GM19351 (cell line): ENCODE measurements around the gene NT5DC3.

ENCODE experiments used
- ATAC-seq: cut with Tn5 transposase; IDR thresholded peaks from one replicate; pipeline ENCODE4 v1.9.1; 2021; ENCODE audit warnings: mild to moderate bottlenecking, moderate library complexity; ENCODE audit not compliant: unreplicated experiment

NT5DC3 gene

DNA sequence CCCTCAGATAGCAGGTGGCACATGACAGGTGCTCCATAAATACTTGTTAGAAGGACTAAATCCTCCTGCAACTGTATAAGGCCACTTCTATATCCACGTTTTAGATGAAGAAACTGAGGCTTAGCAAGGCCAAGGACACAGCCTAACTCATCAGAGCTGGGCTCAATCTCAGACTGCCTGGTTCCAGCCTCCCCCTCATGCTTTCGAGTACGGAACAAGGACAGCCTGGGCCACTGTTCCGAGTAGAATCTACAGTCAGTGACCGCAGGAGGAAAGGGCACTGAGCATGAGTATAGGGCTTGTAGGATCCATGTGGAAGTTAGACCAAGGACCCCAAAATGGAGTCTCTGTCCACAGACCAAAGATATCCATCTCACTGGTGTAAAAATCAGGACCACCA, 84.6 kb downstream of the NT5DC3 start:
- ATAC-seq: no peak

DNA sequence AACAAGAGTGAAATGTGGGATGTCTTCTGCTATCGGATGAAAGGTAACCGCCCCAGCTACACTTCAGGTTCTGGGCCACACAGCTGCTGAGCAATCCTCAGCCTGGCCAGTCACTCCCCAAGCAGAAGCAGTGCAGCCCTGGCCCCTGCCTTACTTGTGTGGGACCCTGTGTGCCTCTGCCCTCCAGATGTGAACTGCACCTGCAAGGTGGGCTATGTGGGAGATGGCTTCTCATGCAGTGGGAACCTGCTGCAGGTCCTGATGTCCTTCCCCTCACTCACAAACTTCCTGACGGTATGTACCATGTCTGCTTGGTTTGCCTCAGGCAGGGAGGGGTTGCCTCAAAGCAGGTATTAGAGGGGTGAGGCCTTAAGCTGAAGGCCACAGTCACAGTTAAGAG, 85.6 kb downstream of the NT5DC3 start:
- ATAC-seq: no peak

DNA sequence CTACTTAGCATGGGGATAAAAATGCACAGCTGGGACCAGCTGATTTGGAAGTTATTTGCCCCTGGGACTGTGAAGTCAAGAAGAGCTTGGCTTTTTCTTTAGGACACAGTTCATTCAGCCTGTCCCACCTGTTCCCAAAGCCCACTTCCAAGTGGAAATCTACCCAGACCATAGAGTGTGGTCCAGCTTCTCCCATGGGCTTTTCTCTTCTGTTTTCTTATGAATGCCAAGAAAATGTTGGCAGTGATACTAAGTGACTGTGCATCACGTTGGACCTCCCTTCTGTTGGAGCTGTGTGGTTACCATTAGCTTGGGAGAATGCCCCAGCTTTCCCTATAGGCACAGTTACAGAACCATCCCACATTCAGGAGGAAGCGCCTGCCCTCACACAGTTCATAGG, 89.4 kb downstream of the NT5DC3 start:
- no peak for ATAC-seq

DNA sequence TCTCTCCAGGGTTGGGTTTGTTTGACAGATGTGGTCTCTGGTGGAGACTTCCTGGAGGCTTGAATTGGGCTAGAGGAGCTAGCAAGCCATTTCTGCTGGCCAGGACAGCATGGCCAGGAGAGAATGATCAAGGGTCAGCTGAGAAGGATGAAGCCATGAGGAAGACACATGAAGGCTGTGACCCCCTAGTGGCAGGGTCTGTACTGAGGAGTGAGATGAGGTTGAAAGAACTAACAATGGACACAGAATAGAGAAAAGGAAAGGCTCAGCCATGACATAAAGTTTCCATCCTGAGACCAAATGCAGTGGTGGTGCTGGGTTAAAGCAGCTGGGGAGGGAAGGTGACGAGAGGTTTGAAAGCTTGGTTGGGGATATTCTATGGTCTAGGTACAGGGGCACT, 89.9 kb downstream of the NT5DC3 start:
- no peak for ATAC-seq

DNA sequence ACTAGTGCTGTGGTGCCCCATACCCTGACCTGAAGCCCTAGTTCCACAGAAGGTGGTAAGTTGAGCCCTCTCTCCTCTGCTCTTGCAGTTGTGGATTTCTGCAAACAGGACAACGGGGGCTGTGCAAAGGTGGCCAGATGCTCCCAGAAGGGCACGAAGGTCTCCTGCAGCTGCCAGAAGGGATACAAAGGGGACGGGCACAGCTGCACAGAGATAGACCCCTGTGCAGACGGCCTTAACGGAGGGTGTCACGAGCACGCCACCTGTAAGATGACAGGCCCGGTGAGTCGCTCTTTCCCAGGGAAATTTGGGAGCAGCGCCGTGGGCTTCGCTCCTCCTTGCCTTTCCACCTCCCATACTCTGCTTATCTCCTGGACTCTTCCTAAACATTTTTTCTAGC, 92.2 kb downstream of the NT5DC3 start:
- no peak for ATAC-seq

DNA sequence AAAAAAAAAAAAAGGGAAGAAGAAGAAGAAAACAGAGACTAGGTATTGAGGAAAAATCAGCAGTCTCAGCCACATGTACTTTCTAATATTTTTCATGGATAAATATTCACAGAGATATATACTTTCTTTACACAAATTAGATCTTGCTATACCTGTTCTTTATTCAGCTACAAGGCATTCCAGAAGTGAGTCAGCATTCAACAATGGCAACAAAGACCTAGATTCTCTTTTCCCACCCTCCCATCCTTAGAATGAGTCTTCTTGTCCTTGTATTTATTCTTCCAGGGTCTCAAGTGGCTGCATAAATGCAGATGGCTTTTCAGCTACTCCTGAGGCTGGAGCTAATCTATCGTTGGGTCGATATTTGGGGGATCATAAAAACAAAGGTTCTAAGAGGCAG, 93.0 kb downstream of the NT5DC3 start:
- ATAC-seq: no peak

DNA sequence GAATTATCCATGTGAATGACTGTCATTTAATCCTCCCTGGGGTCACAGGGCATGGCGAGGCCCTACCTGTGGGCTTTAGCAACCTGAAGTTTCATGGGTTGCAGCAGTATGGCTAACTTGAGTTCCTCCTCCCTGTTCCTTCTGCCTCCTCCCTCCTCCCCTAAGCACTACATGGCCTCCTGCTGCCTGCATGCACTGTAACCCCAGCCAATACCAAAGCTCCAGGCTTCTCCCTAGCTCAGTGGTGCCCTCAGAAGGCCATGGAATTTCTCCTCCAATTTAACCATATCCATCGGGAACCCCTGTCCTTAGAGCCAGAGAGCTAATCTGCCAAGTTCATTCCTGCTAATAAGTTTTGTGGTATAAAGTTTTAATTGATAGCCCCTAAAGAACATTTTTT, 95.1 kb downstream of the NT5DC3 start:
- no peak for ATAC-seq

DNA sequence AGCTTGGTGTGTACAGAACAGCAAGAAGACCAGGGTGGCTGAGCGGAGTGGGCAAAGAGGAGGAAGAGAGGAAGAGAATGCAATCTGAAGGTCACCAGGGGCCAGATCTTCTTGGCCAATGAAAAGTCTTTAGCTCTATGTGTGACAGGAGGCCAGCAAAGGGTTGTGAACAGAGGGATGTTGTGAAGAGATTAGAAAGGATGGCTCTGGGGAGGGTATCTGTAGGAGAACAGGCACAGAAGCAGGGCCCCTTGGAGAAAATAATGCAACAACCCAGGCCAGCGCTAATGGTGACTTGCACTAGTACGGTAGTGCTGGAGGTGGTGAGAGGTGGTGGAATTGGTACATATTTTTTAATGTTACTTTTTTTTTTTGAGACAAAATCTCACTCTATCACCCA, 97.2 kb downstream of the NT5DC3 start:
- ATAC-seq: no peak

DNA sequence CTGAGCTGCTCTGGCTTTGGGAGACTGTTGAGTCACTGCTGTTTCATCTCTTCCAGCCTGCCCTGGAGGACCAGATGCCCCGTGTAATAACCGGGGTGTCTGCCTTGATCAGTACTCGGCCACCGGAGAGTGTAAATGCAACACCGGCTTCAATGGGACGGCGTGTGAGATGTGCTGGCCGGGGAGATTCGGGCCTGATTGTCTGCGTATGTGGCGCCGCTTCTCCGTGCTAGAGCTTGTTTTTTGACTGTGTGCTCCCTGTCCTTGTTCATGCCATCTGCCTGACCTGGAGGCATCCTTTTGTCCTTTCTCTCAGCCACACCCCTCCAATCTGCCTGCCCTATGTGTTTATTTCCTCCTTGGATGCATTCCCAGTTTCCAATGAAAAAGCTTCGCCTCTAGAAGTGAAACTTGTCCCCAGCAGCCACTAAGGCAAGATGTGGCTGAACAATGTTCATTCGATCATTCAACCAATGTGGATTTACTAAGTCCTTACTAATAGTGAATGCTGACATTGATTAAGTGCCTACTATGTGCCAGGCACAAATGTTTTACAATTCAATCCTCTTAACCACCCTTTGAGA, 98.6 kb downstream of the NT5DC3 start:
- ATAC-seq: no peak

DNA sequence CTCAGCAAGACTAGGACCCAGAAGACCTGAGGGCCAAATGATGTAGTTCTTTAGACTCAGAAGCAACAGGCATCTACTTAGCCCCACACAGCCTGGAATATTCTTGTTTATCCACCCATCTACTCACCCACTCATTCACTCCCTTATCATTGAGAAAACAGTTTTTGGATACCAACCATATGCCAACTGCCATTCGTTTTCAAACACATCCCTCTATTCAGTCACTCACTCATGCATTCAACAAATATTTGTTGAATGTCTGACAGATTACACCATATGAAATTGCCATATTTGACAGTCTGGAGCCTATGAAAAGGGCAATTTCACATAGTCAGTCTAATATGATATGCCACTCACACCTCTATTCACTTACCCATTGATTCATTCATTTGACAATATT, 103.2 kb downstream of the NT5DC3 start:
- no peak for ATAC-seq

DNA sequence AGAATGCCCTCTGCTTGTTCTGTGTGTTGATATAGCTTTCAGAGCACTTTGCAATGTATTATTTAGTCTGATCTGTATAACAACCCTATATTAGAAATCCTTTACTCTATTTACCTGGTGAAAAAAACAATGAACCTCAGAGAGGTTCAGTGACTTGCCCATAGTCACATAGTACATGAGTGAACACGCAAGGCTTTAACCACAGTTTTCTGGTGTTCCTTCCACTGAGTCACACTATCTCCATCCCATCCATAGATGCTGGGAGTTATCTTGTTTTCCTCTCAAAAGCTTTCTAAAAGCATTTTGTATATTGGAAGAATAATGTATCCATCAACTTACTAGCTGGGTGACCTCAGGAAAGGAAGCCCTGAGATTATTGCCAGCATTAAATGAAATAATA, 104.5 kb downstream of the NT5DC3 start:
- no peak for ATAC-seq

DNA sequence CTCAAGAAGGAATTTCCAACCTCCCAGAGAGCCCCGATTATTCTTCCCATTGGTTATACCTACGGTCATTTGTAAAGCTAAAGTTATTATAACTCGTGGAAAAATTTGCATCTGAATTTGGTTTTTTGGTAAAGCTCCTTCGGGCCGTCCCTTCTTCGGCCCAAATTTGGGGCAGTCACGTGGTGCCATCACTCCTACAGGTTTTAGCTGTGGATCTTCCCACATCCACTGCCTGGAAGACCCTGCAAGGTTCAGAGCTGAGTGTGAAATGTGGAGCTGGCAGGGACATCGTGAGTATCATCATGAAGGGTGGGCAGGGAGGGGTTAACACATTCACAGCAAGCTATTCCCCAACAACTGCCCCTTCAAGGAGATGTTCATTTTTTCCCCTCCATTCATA, 105.7 kb downstream of the NT5DC3 start:
- ATAC-seq: no peak

DNA sequence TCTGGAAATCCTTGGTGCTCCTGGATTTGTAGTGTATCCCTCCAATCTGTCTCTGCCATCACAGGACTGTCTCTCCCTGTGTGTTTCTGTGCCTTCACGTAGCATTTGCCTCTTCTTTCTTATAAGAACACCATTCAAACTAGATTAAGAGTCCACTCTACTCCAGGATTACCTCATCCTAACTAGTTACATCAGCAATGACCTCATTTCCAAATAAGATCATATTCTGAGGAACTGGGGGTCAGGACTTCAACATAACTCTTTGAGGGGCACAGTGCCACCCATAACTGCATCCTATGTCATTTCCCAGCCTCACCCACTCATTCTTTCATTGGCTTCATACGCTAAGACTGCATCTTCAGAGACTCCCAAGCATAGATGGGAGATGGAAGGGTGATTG, 106.2 kb downstream of the NT5DC3 start:
- no peak for ATAC-seq

DNA sequence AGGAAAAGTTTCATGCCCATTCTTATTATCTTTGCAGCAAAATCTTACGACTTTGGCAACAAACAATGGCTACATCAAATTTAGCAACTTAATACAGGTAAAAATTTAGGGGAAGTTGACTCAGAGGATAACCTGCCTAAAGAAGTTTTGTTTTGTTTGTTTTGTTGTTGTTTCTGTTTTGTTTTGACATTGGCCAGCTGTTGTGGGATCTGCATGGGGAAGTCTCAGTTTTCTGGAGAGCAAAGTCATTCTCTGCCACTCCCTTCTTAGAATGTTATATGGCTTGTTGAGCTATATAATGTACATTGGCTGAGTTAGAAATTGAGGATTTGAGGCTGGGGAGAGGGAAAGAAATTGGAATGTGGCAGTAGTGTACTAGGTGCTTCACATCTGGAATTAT, 109.5 kb downstream of the NT5DC3 start:
- no peak for ATAC-seq

DNA sequence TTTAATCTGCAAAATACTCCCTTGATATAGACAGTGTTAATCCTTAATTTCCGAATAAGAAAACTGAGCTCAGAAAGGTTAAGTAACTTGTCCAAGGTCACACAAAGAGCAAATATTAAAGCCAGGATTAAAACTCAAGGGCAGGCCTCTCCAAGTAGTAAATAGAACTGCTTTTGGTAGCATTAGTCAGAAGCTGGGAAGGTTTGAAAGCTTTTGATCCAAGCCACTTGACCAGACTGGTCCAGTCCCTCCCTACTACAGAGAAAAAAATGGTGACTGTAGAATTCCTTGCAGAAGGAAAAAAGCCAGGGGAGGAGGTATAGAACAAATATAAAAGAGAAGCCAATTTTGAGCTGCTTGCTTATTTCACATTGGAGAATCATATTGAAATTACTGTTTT, 111.5 kb downstream of the NT5DC3 start:
- no peak for ATAC-seq

DNA sequence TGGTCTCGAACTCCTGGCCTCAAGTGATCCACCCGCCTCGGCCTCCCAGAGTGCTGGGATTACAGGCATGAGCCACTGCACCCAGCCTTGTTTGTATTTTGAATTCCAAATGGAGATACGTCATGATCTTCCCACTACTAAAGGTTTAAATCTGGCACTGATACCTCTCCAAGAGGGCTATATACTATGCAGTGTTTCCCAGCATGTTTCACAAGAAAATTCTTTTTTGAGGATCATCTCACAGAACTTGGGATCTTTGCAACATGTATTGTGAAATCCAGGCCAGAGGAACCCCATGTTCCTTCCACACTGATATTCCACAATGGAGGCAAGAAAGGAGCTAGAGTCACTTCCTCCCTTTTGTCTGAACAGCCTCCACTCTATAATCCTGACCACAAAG, 112.7 kb downstream of the NT5DC3 start:
- ATAC-seq: no peak

DNA sequence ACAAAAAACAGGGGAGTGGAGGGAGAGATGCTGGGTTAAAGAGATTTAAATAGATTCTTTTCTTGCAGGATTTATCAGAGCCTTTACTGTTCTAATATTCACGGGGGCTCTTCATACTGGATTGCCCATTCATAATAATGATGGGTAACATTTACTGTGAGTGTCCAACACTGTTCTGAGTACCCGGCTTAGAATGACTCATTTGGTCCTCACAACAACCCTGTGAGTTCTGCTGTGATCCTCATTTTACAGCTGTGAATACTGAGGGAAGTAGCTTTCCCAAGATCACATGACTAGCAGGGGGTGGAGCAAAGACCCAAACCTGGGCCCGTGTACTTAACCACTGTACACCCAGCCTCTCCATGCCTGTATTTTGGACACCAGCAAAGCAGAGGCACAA, 113.4 kb downstream of the NT5DC3 start:
- ATAC-seq: no peak

DNA sequence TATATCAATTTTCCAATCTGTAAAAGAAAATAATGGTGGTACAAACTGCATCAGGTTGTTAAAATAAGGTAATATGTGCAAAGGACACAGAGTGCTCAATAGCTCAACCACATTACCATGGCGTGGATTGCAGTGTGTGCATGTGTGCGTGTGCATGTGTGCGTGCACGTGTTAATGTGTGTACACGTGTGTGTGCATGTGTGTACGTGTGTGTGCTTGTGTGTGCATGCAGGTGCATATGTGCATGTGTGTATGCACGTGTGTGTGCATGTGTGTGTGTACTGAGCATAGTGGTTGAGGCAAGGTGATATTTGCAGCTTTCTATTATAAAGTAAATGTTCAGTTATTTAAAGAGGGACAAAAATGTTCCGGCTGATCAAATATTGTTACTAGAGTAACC, 115.6 kb downstream of the NT5DC3 start:
- no peak for ATAC-seq
